ENCODE measurements around the gene PEF1.

DNA sequence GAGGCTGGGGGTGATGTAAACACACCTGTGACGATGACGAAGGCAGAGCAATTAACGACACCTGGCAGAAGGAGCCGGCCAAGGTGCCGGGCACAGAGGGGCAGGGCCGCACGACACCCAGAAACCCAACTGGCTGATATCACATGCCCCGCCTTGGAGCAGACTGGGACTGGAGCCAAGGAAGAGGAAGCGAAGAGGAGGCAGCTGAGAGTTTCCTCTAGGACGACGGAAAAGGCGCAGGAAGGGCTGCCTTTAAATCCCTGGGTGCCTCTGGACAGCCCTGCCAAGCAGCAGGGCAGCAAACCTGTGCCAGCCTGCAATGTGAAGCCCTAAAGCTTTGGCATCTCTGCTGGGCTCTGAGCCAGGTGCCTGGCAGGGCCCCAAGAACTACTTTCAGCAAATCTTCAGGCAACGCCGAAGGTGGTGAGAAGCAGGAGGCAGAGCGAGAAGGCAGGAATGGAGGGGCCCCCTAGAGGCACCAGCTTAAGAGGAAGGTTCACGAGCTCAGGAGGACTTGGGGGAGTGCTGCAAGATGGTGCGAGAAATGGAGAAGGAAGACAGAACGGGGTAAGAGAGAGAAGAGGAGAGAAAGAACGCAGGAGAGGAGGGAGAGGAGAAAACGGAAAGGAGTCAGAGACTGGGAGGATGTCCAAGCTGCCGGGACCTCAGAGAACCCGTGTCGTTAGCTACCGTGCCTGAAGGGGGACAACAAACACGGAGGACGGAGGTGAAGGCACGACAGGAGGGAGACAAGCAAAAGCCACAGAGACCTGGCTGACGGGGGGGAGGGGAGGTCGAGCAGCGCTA, 25.3 kb upstream of the PEF1 start:
- TF ChIP-seq EP300 (IDR thresholded peaks at IDR 0.05; ENCODE audit: borderline replicate concordance): peak; percentile 51; the same call in 1 of the 2 replicates
- TF ChIP-seq, protein P1, sequence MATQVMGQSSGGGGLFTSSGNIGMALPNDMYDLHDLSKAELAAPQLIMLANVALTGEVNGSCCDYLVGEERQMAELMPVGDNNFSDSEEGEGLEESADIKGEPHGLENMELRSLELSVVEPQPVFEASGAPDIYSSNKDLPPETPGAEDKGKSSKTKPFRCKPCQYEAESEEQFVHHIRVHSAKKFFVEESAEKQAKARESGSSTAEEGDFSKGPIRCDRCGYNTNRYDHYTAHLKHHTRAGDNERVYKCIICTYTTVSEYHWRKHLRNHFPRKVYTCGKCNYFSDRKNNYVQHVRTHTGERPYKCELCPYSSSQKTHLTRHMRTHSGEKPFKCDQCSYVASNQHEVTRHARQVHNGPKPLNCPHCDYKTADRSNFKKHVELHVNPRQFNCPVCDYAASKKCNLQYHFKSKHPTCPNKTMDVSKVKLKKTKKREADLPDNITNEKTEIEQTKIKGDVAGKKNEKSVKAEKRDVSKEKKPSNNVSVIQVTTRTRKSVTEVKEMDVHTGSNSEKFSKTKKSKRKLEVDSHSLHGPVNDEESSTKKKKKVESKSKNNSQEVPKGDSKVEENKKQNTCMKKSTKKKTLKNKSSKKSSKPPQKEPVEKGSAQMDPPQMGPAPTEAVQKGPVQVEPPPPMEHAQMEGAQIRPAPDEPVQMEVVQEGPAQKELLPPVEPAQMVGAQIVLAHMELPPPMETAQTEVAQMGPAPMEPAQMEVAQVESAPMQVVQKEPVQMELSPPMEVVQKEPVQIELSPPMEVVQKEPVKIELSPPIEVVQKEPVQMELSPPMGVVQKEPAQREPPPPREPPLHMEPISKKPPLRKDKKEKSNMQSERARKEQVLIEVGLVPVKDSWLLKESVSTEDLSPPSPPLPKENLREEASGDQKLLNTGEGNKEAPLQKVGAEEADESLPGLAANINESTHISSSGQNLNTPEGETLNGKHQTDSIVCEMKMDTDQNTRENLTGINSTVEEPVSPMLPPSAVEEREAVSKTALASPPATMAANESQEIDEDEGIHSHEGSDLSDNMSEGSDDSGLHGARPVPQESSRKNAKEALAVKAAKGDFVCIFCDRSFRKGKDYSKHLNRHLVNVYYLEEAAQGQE (IDR thresholded peaks at IDR 0.05; ENCODE audit: low read depth): no peak
